Chondrocyte (in vitro differentiated cells): ENCODE measurements around the gene COL4A3. TPM values are rescaled to one million over a fixed set of nuclear protein-coding genes. Genes with fewer than 3 reads are reported as not detected.
A peak's percentile ranks its signal among the peaks of the same experiment; 100 is the strongest.

Experiments
- DNase-seq: peaks from one replicate; pipeline ENCODE4 v3.0.0; 2021; ENCODE audit warnings: mixed read lengths, low spot score
- H3K27ac Mint-ChIP-seq: one replicate; pipeline ENCODE4 v1.8.0; 2021; ENCODE audit warnings: mild to moderate bottlenecking, moderate library complexity, mixed read lengths; ENCODE audit not compliant: unreplicated experiment
- H3K27me3 Mint-ChIP-seq: 2 replicates; pipeline ENCODE4 v1.8.0; 2021; ENCODE audit warnings: low read depth, mixed read lengths
- H3K36me3 Mint-ChIP-seq: 2 replicates; pipeline ENCODE4 v1.8.0; 2021; ENCODE audit warnings: low read depth, mixed read lengths
- H3K4me1 Mint-ChIP-seq: 2 replicates; pipeline ENCODE4 v1.8.0; 2021; ENCODE audit warnings: low read depth, mild to moderate bottlenecking, mixed read lengths
- H3K4me3 Mint-ChIP-seq: one replicate; pipeline ENCODE4 v1.8.0; 2021; ENCODE audit warnings: mild to moderate bottlenecking, moderate library complexity, mixed read lengths; ENCODE audit not compliant: unreplicated experiment
- H3K9me3 Mint-ChIP-seq: 2 replicates; pipeline ENCODE4 v1.8.0; 2021; ENCODE audit warnings: low read depth, mixed read lengths
- long read RNA-seq: library from polyadenylated mRNA; stranded (forward); transcript quantifications from one replicate; pipeline ENCODE4 v2.0.0, GENCODE V29; 2021
- total RNA-seq: library from RNA; stranded (reverse); gene quantifications from 3 replicates; pipeline ENCODE4 v1.2.1, GENCODE V29; 2021
- TF ChIP-seq, protein P1 (sequence below): fragments of 200-600 bp; sonication (generic); IDR thresholded peaks from 2 replicates; pipeline ENCODE4 v1.5.0; 2021; ENCODE audit warnings: antibody characterized with exemption, mild to moderate bottlenecking, moderate library complexity

The COL4A3 gene
- total RNA-seq = 1.2 to 6.8 TPM (median 1.4 TPM) in 3 replicates
- long read RNA-seq, partial matches to known transcripts = 1 of 1 reads
- long read RNA-seq, other reads (novel, unspliced or antisense) = 0 of 1 reads

- H3K36me3 Mint-ChIP-seq = peaks cover 7% of the 10 kb centered on the region
- peak within 1 kb of the TSS; percentile 76 for H3K4me3 Mint-ChIP-seq
- TF ChIP-seq, protein P1, sequence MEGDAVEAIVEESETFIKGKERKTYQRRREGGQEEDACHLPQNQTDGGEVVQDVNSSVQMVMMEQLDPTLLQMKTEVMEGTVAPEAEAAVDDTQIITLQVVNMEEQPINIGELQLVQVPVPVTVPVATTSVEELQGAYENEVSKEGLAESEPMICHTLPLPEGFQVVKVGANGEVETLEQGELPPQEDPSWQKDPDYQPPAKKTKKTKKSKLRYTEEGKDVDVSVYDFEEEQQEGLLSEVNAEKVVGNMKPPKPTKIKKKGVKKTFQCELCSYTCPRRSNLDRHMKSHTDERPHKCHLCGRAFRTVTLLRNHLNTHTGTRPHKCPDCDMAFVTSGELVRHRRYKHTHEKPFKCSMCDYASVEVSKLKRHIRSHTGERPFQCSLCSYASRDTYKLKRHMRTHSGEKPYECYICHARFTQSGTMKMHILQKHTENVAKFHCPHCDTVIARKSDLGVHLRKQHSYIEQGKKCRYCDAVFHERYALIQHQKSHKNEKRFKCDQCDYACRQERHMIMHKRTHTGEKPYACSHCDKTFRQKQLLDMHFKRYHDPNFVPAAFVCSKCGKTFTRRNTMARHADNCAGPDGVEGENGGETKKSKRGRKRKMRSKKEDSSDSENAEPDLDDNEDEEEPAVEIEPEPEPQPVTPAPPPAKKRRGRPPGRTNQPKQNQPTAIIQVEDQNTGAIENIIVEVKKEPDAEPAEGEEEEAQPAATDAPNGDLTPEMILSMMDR = peak; percentile 18
- peaks cover 5% of the 10 kb centered on the region for H3K4me1 Mint-ChIP-seq
- H3K27me3 Mint-ChIP-seq = no peaks in the 10 kb centered on the region
- no peak for DNase-seq
- peaks cover 18% of the 10 kb centered on the region for H3K9me3 Mint-ChIP-seq
- H3K27ac Mint-ChIP-seq = no peak within 1 kb of the TSS
Observed at GRCh38 chr2:227163998-227164762, at the start of gene COL4A3, which contains the start of gene COL4A4. TSS of gene COL4A3 (plus strand) at chr2:227164624. CDS start at chr2:227164727, 103 bp downstream. TSS of gene COL4A4 (minus strand) at chr2:227164205. CDS start at chr2:227147483, 16,722 bp downstream.

GRCh38 chr2:227115761-227116160 is 48.7 kb upstream of the COL4A3 start:
- no peaks in the 10 kb centered on the region for H3K9me3 Mint-ChIP-seq
- H3K27ac Mint-ChIP-seq = no peak overlapping the region
- H3K27me3 Mint-ChIP-seq = no peaks in the 10 kb centered on the region
- H3K4me1 Mint-ChIP-seq = no peaks in the 10 kb centered on the region
- TF ChIP-seq, protein P1 = no peak
- H3K4me3 Mint-ChIP-seq = no peak overlapping the region
- DNase-seq = no peak
- H3K36me3 Mint-ChIP-seq = no peaks in the 10 kb centered on the region

DNA sequence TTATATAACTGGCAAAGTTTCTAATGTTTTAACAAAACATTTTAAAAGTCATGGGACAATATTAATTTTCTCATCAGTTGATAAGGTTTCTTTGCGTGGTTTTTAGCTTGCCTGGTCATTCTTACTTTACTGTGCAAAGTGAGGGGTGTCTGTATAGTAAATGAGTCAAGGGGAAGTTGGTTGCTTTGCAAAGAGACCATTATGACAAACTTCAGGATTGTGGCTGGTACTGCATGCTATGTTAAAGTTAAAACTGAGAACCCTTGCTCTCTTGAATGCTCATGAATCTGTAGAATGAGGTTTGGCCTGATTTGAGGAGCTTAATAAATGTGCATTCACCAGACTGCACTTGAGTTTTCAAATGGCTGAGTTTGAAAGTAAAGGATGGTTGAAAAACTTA is 47.4 kb upstream of the COL4A3 start:
- Mint-ChIP-seq H3K27ac (no peak overlapping the region), H3K4me1 (no peaks in the 10 kb centered on the region), H3K9me3 (no peaks in the 10 kb centered on the region), H3K36me3 (no peaks in the 10 kb centered on the region), H3K27me3 (no peaks in the 10 kb centered on the region), H3K4me3 (no peak overlapping the region)
- DNase-seq = no peak
- TF ChIP-seq, protein P1 = no peak

DNA sequence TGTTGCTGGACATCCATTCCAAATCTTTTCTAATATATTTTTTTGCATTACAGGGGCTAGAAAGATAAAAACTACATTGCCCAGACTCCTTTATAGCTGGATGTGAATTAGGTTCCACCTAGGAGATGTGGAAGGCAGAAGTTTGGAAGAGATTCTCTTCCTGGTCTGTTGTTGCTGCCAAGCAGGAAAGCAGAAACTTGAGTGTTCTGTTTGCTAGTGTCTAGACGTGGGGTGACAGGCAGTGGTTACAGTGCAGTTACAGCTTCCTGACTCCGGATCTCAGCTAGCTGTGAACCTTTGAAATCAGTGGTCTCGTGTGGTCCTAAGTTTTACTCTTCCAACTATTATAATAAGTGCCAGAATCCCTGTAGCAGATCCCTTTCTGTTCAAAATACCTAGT is 46.6 kb upstream of the COL4A3 start:
- Mint-ChIP-seq H3K9me3 (no peaks in the 10 kb centered on the region), H3K4me3 (no peak overlapping the region), H3K27me3 (no peaks in the 10 kb centered on the region), H3K36me3 (no peaks in the 10 kb centered on the region), H3K4me1 (no peaks in the 10 kb centered on the region), H3K27ac (no peak overlapping the region)
- DNase-seq = no peak
- TF ChIP-seq, protein P1 = no peak

DNA sequence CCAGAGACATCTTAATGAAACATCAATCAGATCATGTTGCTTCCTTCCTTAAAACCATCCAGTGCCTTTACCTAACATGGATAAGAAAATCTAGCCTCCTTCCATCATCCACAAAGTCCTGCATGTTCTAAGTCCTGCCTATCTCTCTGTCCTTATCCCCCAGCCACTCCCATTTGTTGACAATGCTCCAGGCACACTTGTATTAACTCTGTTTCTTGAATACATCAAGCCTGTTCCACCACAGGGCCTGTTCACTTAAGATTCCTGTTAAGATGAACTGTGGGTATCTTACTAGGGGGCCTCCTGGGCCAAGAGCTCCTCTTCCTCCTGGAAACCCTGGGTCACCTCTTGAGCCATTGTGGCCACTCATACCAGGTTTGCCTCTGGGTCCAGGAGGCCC is 46.1 kb upstream of the COL4A3 start:
- no peaks in the 10 kb centered on the region for H3K27me3 Mint-ChIP-seq
- TF ChIP-seq, protein P1 = no peak
- H3K4me1 Mint-ChIP-seq = no peaks in the 10 kb centered on the region
- H3K27ac Mint-ChIP-seq = no peak overlapping the region
- H3K9me3 Mint-ChIP-seq = no peaks in the 10 kb centered on the region
- no peak overlapping the region for H3K4me3 Mint-ChIP-seq
- DNase-seq = no peak
- H3K36me3 Mint-ChIP-seq = no peaks in the 10 kb centered on the region
